Fibroblast of the aortic adventitia (primary cell): ENCODE data around the gene GRK4. TPM values are rescaled to one million over a fixed set of nuclear protein-coding genes. Genes with fewer than 3 reads are reported as not detected.

ENCODE experiments used
- DNase-seq: peaks from one replicate; pipeline ENCODE4 v3.0.0-alpha.2; 2010; ENCODE audit warnings: low read depth
- H3K4me3 ChIP-seq: 2 replicates; pipeline ENCODE4 v1.5.1; 2011; ENCODE audit warnings: low read depth, mild to moderate bottlenecking, control low read depth, low read length, moderate library complexity
- CTCF ChIP-seq: IDR thresholded peaks from 2 replicates; pipeline ENCODE4 v1.5.1; 2011; ENCODE audit warnings: mild to moderate bottlenecking, low read length, control low read depth, inconsistent platforms; ENCODE audit not compliant: insufficient read depth
- total RNA-seq: library from RNA; depleted of rRNA; stranded (reverse); fragments of >200 nt; gene quantifications from 2 replicates; pipeline ENCODE4 v1.2.3, GENCODE V29; 2012; ENCODE audit warnings: low replicate concordance

GRK4 gene
- total RNA-seq, 1 donor = 8.6 TPM

GRCh38 chr4:2923668-2924173, 39.6 kb upstream of the GRK4 start:
- no peak overlapping the region for H3K4me3 ChIP-seq
- no peak for DNase-seq
- TF ChIP-seq CTCF = no peak

GRCh38 chr4:2924286-2924685, 39.1 kb upstream of the GRK4 start:
- DNase-seq = no peak
- H3K4me3 ChIP-seq = no peak overlapping the region
- no peak for TF ChIP-seq CTCF

- TF ChIP-seq CTCF = no peak
- no peak overlapping the region for H3K4me3 ChIP-seq
- no peak for DNase-seq
Observed at GRCh38 chr4:2924765-2925301, 38.5 kb upstream of the GRK4 start.

GRCh38 chr4:2925496-2925895, 37.9 kb upstream of the GRK4 start:
- TF ChIP-seq CTCF = no peak
- no peak overlapping the region for H3K4me3 ChIP-seq
- no peak for DNase-seq

- TF ChIP-seq CTCF = no peak
- no peak overlapping the region for H3K4me3 ChIP-seq
- no peak for DNase-seq
Observed at GRCh38 chr4:2925931-2926860, 37.2 kb upstream of the GRK4 start.

GRCh38 chr4:2927016-2927695, 36.2 kb upstream of the GRK4 start:
- no peak for DNase-seq
- no peak overlapping the region for H3K4me3 ChIP-seq
- TF ChIP-seq CTCF = no peak
